ENCODE data around the gene EIF4E3.

DNA sequence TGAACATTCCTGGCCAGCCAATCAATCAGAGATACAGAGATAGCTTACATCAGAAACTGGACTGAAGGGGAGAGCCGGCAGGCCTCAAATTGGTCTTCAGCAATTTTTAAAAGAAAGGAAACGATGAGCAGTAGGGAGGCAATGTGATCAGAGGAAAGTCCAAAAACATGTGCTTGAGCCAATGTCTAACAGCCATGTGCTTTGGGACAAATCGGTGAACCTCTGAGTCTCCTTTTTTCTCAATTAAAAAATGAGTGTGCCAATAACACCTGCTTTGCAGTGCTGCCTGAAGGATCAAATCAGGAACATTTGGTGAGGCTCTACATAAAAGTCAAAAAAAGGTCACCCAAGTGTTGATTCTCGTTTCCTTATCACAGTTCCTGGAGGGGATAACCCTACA lies 7.4 kb upstream of the EIF4E3 start:
- TF ChIP-seq, protein P1, sequence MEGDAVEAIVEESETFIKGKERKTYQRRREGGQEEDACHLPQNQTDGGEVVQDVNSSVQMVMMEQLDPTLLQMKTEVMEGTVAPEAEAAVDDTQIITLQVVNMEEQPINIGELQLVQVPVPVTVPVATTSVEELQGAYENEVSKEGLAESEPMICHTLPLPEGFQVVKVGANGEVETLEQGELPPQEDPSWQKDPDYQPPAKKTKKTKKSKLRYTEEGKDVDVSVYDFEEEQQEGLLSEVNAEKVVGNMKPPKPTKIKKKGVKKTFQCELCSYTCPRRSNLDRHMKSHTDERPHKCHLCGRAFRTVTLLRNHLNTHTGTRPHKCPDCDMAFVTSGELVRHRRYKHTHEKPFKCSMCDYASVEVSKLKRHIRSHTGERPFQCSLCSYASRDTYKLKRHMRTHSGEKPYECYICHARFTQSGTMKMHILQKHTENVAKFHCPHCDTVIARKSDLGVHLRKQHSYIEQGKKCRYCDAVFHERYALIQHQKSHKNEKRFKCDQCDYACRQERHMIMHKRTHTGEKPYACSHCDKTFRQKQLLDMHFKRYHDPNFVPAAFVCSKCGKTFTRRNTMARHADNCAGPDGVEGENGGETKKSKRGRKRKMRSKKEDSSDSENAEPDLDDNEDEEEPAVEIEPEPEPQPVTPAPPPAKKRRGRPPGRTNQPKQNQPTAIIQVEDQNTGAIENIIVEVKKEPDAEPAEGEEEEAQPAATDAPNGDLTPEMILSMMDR (IDR thresholded peaks at IDR 0.05) = no peak
- TF ChIP-seq POLR2AphosphoS5 (IDR thresholded peaks at IDR 0.05; ENCODE audit: insufficient read depth in 1 of 2, low read depth in 1 of 2) = no peak
- TF ChIP-seq POLR2A (IDR thresholded peaks at IDR 0.05) = no peak
